ENCODE results near the gene PRRT1B.

DNA sequence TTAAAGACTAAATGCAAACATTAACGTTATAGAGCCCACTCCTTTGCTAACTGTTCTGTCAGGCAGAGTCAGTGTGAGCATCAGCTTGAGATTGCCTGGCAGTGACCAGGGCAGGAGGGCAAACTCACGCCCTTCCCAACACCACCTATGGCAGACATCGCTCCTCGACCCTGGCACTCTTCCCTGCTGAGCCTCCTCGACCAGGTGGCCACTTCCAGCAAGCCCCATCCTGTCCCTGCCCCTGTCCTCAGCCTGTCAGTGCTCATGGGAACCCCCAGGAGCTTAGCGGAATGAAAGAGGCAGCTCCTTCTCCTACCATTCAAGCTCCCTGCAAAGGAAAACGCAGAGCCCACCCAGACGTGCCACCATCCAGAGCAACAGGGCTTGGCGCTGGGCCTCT is 42.0 kb downstream of the PRRT1B start:
- TF ChIP-seq EZH2 (IDR thresholded peaks at IDR 0.05) (no peak), POLR2AphosphoS5 (IDR thresholded peaks at IDR 0.05; ENCODE audit: borderline replicate concordance, low read depth, low read length) (no peak), FOXP2 (optimal IDR thresholded peaks at IDR 0.05; ENCODE audit: control extremely low read depth, extremely low read length, insufficient read depth) (no peak)
